GM12872 (cell line): ENCODE results near the gene RORC.

ENCODE experiments used
- CTCF ChIP-seq: IDR thresholded peaks from 3 replicates; pipeline ENCODE4 v1.5.1; 2011; ENCODE audit warnings: low read depth, mild to moderate bottlenecking, low read length, moderate library complexity; ENCODE audit not compliant: insufficient read depth

The RORC gene

GRCh38 chr1:151853411-151853943 lies 21.9 kb upstream of the RORC start, which contains the start of gene THEM5:
Gene THEM5, minus strand, starts transcription at chr1:151853712. Its CDS starts 147 bp downstream, at chr1:151853565.
- no peak for TF ChIP-seq CTCF

- no peak for TF ChIP-seq CTCF
Measured at GRCh38 chr1:151852733-151853132, 21.1 kb upstream of the RORC start.

- TF ChIP-seq CTCF: no peak
Measured at GRCh38 chr1:151851886-151852285, 20.3 kb upstream of the RORC start.

- TF ChIP-seq CTCF: no peak
Measured at GRCh38 chr1:151849871-151850270, 18.3 kb upstream of the RORC start.

GRCh38 chr1:151849126-151849525 lies 17.5 kb upstream of the RORC start:
- no peak for TF ChIP-seq CTCF

- no peak for TF ChIP-seq CTCF
Measured at GRCh38 chr1:151847867-151848596, 16.4 kb upstream of the RORC start.

- TF ChIP-seq CTCF: no peak
Measured at GRCh38 chr1:151846686-151847237, 15.2 kb upstream of the RORC start.
